Stimulated activated naive CD4-positive, alpha-beta T cell treated with Interleukin-2 at 50 U/mL for 16 hours (primary cell): ENCODE results near the gene C19orf47.
"Not testable (repeated sequence)": the region's sequence is repeated elsewhere in the genome, so short reads cannot be mapped to it uniquely, and the experiment has no call there.

Experiments used
- DNase-seq: peaks from one replicate; lab custom pipeline; 2025; lab: John Stamatoyannopoulos, UW

The C19orf47 gene

GRCh38 chr19:40348961-40349507, 837 bp upstream of the C19orf47 start:
- DNase-seq, result no peak

GRCh38 chr19:40344422-40344821, 3.8 kb downstream of the C19orf47 start:
- DNase-seq, result no peak

GRCh38 chr19:40342644-40343311, 5.4 kb downstream of the C19orf47 start:
- DNase-seq, result no peak

GRCh38 chr19:40341601-40342482, 6.4 kb downstream of the C19orf47 start:
- no peak for DNase-seq

GRCh38 chr19:40339018-40339728, 9.0 kb downstream of the C19orf47 start:
- DNase-seq, result no peak

GRCh38 chr19:40337594-40337993, 10.6 kb downstream of the C19orf47 start:
- no peak for DNase-seq

- DNase-seq, result no peak
Measured at GRCh38 chr19:40337107-40337506, 11.1 kb downstream of the C19orf47 start.

GRCh38 chr19:40336601-40336900, 11.6 kb downstream of the C19orf47 start:
- DNase-seq, result no peak

GRCh38 chr19:40335855-40336600, 12.2 kb downstream of the C19orf47 start:
- no peak for DNase-seq

- DNase-seq, result no peak
Measured at GRCh38 chr19:40335101-40335500, 13.1 kb downstream of the C19orf47 start.

GRCh38 chr19:40333083-40333482, 15.1 kb downstream of the C19orf47 start:
- DNase-seq, result not testable (repeated sequence)

- DNase-seq, result no peak
Measured at GRCh38 chr19:40332669-40333068, 15.5 kb downstream of the C19orf47 start.

GRCh38 chr19:40331052-40331451, 17.1 kb downstream of the C19orf47 start:
- DNase-seq, result no peak

- DNase-seq, result no peak
Measured at GRCh38 chr19:40326201-40326600, 22.0 kb downstream of the C19orf47 start.

GRCh38 chr19:40323705-40324104, 24.5 kb downstream of the C19orf47 start:
- no peak for DNase-seq

- no peak for DNase-seq
Measured at GRCh38 chr19:40322951-40323615, 25.1 kb downstream of the C19orf47 start.

GRCh38 chr19:40322271-40322610, 26.0 kb downstream of the C19orf47 start:
- DNase-seq, result no peak

GRCh38 chr19:40321566-40322270, 26.5 kb downstream of the C19orf47 start:
- no peak for DNase-seq

GRCh38 chr19:40321076-40321475, 27.1 kb downstream of the C19orf47 start:
- DNase-seq, result no peak

- no peak for DNase-seq
Measured at GRCh38 chr19:40320558-40320935, 27.6 kb downstream of the C19orf47 start.

GRCh38 chr19:40317338-40317737, 30.9 kb downstream of the C19orf47 start:
- no peak for DNase-seq
